GM21737 (cell line): Measurements from ENCODE around the gene ZMIZ1.

Experiments
- ATAC-seq: cut with Tn5 transposase; IDR thresholded peaks from one replicate; pipeline ENCODE4 v1.9.1; 2021; ENCODE audit warnings: mild to moderate bottlenecking, moderate library complexity; ENCODE audit not compliant: unreplicated experiment

The ZMIZ1 gene

DNA sequence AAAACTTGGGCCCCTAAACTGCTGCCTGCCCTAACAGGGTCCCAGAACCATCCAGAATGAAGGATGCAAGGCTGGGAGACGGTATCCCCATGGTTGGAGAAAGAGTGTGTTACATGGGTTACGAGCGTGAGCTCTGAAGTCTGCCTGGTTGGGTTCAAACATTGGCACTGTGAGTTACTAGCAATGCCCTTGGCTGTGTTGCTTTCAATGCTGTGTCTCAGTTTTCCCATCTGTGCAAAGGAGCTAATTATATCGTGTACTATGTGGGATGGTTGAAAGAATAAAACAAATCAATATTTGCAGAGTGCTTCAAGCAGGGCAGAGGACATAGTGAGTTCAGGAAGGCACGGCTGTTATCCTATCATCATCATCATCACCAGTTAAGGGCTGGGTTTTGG is 114.7 kb downstream of the ZMIZ1 start:
- ATAC-seq = no peak

DNA sequence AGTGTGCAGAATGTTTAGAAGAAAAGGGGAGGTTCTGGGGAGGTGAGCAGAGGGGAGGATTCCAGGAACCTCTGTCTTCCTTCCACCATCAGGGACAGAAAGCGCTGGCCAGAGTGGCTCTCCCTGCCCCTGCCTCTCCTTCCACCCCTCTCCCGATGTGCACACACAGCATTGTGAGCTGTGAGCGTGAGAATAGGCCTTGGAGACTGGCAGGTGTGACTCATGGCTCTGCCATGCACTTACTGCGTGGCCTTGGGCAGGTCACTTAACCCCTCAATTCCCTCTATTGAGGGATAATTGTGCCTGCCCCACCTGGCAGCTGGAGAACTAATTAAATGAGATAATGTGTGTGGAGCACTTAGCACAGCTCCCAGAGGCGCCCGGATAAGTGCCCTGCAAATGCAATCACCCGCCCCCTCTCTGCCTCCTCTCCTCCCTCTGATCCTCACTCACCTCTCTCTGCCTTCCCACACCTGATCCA is 115.4 kb downstream of the ZMIZ1 start:
- ATAC-seq = no peak

- no peak for ATAC-seq
Measured at GRCh38 chr10:79184657-79185056, 115.9 kb downstream of the ZMIZ1 start.

GRCh38 chr10:79185067-79185774 is 116.5 kb downstream of the ZMIZ1 start:
- no peak for ATAC-seq

GRCh38 chr10:79185796-79186374 is 117.1 kb downstream of the ZMIZ1 start:
- ATAC-seq = no peak

DNA sequence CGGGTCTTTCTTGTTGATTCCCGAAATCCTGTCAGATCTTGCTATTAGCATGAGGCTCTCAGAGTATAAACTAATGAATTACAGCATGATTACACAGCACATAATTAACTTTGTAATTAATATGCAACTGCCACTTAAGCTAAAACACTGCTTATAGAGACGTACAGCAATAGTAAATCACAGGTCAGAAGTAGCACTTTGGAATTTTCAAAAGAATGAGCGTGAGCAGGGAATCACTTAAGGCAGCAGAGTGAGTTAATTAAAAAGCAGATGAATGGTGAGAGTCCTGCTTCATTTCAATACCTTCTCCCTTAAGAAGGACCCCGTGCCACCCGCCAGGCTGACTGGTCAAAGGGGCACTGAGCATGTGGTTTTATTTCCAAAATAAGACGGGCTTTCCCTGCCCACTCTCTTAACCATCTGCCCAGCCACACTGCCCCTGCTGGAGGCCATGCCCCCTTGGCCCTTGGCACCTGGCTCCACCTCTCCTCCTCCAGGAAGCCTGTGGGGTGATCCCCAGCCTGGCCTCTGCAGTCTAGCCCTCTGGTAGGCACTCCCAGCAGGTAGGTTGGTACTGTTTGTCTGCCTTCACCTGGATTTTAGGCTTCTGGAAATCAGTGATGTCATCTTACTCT is 117.8 kb downstream of the ZMIZ1 start:
- ATAC-seq = no peak

DNA sequence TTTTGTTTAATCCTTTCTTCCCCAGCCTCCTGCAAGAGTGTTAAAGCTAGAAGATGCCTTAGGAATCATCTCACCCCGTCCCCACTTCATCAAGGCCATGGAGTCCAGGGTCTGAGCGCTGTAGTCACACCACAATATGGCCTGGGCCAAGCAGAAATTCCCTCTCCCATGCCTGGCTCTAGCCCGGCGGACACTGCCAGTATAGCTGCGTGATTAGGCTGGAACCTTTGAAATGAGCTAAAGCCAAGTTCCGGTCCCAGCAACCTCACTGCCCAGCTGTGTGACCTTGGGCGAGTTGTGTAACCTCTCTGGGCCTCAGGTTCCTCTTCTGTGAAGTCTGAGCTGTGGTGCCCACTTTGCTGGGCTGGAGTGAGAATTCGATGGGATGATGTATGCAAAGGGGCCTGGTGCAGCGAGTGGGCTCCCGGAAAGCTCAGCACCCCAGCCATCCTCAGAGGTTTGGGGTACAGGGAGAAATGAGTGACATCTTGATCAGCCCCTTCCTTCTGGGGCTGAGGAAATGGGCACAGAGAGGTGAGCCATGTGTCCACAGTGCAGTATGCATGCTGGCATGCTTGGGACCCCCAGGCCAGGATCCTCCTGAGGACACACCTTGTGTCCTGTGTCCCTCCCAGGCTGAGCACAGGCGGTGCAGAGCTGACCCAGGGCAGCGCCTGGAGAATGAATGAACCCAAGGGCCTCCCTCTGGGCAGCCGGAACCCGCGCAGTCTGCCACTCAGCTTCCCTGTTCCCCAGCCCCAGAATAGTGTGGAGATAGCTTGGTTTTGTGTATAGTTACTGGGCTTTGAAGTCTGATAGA is 118.6 kb downstream of the ZMIZ1 start:
- no peak for ATAC-seq

DNA sequence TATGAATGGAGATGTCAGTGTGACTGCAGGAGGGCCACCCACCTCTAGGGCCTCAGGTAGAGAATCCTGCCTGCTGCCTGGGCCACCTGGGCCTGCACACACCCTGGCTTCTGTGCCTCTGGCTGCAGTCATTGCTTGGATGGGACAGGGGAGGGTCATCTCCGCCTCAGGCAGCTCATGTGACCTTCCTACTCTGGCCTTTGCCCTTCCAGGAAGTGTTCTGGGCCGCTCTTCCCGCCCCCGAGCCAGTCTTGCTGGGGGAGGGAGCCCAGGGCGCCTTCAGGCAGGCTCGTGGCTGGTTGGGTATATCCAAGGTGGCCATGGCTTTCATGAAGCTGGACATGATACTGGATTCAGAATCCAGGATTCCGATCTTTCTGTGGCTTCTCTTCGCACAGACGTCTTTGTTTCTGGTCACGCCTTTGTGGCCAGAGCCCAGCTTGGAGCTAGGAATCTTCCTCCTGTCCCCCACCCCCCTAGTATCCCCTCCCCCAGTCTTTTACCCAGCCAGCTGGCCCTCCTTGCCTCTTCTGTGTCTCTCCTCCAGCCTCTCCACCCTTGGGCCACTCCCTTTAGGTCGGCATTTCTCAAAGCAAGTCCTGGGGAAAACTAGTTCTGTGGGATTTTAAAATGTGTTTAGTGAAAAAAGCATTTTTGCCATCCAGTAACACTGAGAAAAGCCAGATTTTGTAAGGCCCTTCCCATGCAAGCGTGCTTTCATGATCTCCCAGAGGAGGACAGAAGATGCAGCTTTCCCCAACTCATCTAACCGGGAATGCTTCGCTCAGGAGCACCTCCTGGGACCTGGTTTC is 119.6 kb downstream of the ZMIZ1 start:
- ATAC-seq = no peak

DNA sequence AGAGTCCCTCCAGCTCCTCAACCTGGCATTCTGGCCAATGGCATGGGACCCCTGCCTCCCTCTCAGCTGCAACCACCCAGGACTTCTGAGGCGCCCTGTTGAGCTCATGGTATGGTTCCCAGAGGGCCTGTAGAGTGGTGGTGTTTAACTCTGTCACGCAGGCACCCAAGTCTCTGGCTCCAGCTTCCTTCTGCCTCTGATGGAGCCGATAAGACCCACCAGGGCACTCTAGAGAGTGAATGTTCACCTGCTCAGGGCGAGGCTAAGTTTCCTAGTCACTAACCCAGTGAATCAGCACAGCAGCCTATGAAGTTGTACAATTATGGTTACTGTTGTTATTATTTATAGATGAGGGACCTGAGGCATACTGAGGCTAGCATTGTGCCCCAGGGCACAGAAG is 120.4 kb downstream of the ZMIZ1 start:
- no peak for ATAC-seq

- no peak for ATAC-seq
Measured at GRCh38 chr10:79189853-79190435, 121.2 kb downstream of the ZMIZ1 start.

DNA sequence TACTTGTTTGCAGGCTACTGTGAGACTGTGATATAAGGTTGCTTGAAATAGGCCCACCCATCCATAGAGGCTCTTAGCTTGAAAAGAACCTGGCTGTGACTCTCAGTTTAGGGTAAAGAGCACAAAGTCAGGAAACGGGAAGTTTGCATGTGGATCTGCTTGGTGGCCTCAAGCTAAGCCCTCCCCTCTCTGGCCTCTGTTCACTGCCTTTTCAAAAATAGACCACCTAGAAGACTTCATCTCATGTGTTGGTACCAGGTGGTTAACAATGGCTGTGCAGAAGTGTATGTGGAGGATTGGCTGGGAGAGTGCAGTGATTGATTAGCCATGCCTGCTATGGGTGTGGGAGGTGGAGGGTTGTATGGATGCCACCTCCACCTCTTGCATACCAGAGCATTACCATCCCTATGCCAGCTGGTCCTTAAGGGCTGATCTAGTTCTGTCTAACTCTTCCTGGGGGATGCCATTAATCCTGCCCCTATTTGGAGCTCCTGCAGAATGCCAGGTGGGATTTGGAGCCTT is 122.0 kb downstream of the ZMIZ1 start:
- ATAC-seq = no peak

GRCh38 chr10:79191951-79192676 is 123.3 kb downstream of the ZMIZ1 start:
- no peak for ATAC-seq

GRCh38 chr10:79192677-79193003 is 123.9 kb downstream of the ZMIZ1 start:
- no peak for ATAC-seq

DNA sequence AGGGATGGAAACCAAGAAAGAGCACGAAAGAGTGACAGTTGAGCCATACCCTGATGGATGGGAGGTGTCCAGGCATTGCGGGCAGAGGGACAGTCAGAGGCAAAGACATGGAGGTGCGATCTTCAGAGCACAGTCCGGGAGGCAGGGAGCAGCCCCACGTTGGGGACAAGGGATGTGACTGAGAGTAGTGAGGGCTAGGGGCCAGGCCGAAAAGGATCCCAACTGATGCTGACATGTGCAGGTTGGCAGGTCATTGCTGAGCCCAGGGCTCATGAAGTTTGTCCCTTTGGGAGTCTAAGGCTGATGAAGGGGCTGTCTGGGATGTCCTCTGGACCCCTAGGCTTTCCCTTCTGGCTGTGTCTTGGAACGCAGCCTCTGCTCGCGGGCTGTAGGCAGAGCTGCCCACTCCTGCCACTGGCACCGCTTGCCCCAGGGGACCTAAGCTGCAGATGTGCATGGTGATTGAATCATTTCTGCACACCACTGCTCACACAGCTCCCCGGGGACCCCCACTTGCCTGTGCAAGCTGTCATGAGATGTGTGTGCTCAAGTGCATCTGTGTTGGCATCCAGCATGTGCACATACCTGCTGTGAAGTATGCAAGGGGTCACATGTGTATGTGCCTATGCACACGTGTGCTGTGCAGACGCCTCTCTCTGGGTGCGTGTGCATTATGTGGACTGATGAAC is 125.1 kb downstream of the ZMIZ1 start:
- ATAC-seq = no peak

GRCh38 chr10:79195091-79195923 is 126.5 kb downstream of the ZMIZ1 start:
- ATAC-seq = no peak

DNA sequence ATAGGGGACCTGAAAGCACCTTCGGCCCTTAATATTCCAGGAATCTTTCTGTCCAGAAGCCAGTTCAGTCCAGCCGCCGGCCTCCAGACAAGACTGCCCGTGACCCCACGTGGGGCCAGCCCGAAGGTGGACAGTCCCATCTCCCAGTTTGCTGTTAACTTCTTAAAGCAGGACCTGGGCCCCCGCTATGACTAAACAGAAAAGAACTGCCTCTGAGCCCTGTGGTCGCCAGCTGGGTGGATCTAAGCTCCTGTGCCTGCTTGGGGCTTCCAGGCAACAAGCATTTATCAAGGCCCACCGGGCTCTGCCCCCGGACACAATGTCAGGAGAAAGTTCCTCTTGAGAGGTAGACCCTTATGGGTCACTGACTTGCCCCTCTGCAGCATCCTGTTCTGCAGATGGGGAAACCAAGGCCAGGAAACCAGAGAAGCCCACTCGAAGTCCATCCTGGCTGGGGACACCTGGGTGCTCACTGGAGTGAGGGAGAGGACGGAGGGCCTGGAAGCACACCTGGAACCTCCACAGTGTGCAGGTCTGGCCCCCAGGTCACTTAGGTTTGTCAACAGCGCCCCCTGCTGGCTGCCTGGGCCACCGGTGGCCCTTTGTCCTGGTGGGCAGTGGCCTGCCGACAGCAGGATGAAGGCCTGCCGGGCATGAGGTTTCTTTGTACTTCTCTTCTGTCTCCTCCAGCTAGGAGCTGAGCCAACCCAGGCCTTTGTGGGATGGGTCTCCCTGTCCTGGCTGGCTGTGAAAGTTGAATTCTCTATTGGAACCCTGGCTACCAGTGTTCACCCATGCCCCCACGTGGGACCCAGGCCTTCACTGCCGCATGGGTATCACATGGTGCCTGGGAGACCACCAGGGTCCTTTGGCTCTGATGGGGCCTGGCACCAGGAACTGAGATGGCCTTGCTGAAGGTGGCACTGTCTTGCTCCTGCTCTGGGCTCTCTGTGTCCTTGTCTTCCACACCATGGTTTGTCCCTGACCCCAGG is 128.0 kb downstream of the ZMIZ1 start:
- no peak for ATAC-seq

- ATAC-seq = no peak
Measured at GRCh38 chr10:79197558-79197957, 128.8 kb downstream of the ZMIZ1 start.
